Keratinocyte (primary cell): Measurements from ENCODE around the gene SFXN4. TPM values are rescaled to one million over a fixed set of nuclear protein-coding genes. Genes with fewer than 3 reads are reported as not detected.

Experiments used
- DNase-seq: peaks from one replicate; pipeline ENCODE4 v3.0.0-alpha.2; 2011; ENCODE audit warnings: low read depth, missing footprints, low spot score
- FAIRE-seq: peaks from 2 replicates; lab custom pipeline; 2011; peaks lifted over from hg19 to GRCh38; lab: Jason Lieb, UNC
- H2AFZ ChIP-seq: 2 replicates; pipeline ENCODE4 v1.6.0; 2012; ENCODE audit warnings: low read length, control low read depth, inconsistent platforms; ENCODE audit not compliant: control insufficient read depth
- H3K27ac ChIP-seq: 2 replicates; pipeline ENCODE4 v1.5.1; 2011; ENCODE audit warnings: low read length; ENCODE audit not compliant: control insufficient read depth, insufficient read depth
- H3K27me3 ChIP-seq: 3 replicates; pipeline ENCODE4 v1.6.0; 2011; ENCODE audit warnings: low read length; ENCODE audit not compliant: control insufficient read depth, insufficient read depth; ENCODE audit errors: extremely low read depth
- H3K36me3 ChIP-seq, 2 experiments: 2 replicates in 1 of 2; 3 replicates in 1 of 2; pipeline ENCODE4 v1.5.1; 2011; ENCODE audit warnings: low read length in 2 of 2, mild to moderate bottlenecking in 1 of 2; ENCODE audit not compliant: control insufficient read depth in 2 of 2, insufficient read depth in 2 of 2; ENCODE audit errors: extremely low read depth in 1 of 2
- H3K4me1 ChIP-seq: 3 replicates; pipeline ENCODE4 v1.5.1; 2011; ENCODE audit warnings: low read length; ENCODE audit not compliant: control insufficient read depth, insufficient read depth; ENCODE audit errors: extremely low read depth
- H3K4me2 ChIP-seq: 3 replicates; pipeline ENCODE4 v1.6.0; 2011; ENCODE audit warnings: low read depth, low read length; ENCODE audit not compliant: control insufficient read depth, insufficient read depth; ENCODE audit errors: extremely low read depth
- H3K4me3 ChIP-seq, 3 experiments: fragments of 200-600 bp in 1 of 3; sonication (generic) in 1 of 3; 2 replicates in 2 of 3; 3 replicates in 1 of 3; pipeline ENCODE4 v1.5.1; 2011 to 2016; ENCODE audit warnings: low read length in 3 of 3, mild to moderate bottlenecking in 3 of 3, control low read depth in 2 of 3, inconsistent platforms in 1 of 3, low read depth in 1 of 3, mixed read lengths in 1 of 3, mixed run types in 1 of 3, moderate library complexity in 1 of 3; ENCODE audit not compliant: control insufficient read depth in 2 of 3, insufficient read depth in 2 of 3; ENCODE audit errors: extremely low read depth in 1 of 3
- H3K79me2 ChIP-seq: 2 replicates; pipeline ENCODE4 v1.6.0; 2012; ENCODE audit warnings: low read length; ENCODE audit not compliant: control insufficient read depth, insufficient read depth
- H3K9ac ChIP-seq: 3 replicates; pipeline ENCODE4 v1.6.0; 2011; ENCODE audit warnings: low read length; ENCODE audit not compliant: control insufficient read depth, insufficient read depth; ENCODE audit errors: extremely low read depth
- H3K9me1 ChIP-seq: 3 replicates; pipeline ENCODE4 v1.6.0; 2011; ENCODE audit warnings: low read length; ENCODE audit not compliant: control insufficient read depth, insufficient read depth; ENCODE audit errors: extremely low read depth
- H3K9me3 ChIP-seq: 2 replicates; pipeline ENCODE4 v1.5.1; 2012; ENCODE audit warnings: low read depth, low read length; ENCODE audit not compliant: control insufficient read depth
- H4K20me1 ChIP-seq: 3 replicates; pipeline ENCODE4 v1.6.0; 2011; ENCODE audit warnings: low read length; ENCODE audit not compliant: control insufficient read depth, insufficient read depth; ENCODE audit errors: extremely low read depth
- EZH2 ChIP-seq: IDR thresholded peaks from one replicate; pipeline ENCODE4 v1.6.1; 2012; ENCODE audit warnings: inconsistent platforms, mild to moderate bottlenecking, low read length, moderate library complexity
- dilution Hi-C: fragments of 300-500 bp; cut with MboI; formaldehyde crosslinking; loops from one replicate; pipeline ENCODE4 v1.7.0; 2020; ENCODE audit warnings: low sequenced_read_pairs; ENCODE audit not compliant: extremely low pct_ligation_motif_present
- polyA plus RNA-seq, 5 experiments: library from polyadenylated mRNA; depleted of rRNA in 3 of 5; stranded (reverse) in 3 of 5; stranded (forward) in 1 of 5; unstranded in 1 of 5; fragments of >200 nt; gene quantifications; 1 replicate in 1 of 5; 2 replicates in 3 of 5; 3 replicates in 1 of 5; pipeline versions ENCODE4 v1.2.1 to v1.2.3, GENCODE V29; 2011 to 2012; ENCODE audit warnings: missing spikeins in 2 of 5, low read depth in 1 of 5, low replicate concordance in 1 of 5
- TF ChIP-seq, protein P1 (sequence below), 3 experiments: IDR thresholded peaks in 1 of 3; conservative IDR thresholded peaks in 1 of 3; optimal IDR thresholded peaks in 1 of 3; 2 replicates in 2 of 3; 3 replicates in 1 of 3; pipeline versions ENCODE3 to v1.5.1; 2011; ENCODE audit warnings: low read length in 3 of 3, mild to moderate bottlenecking in 3 of 3, moderate library complexity in 2 of 3, control low read depth in 1 of 3, inconsistent platforms in 1 of 3; ENCODE audit not compliant: insufficient read depth in 2 of 3; ENCODE audit errors: extremely low read depth in 1 of 3

SFXN4 gene
- polyA plus RNA-seq, 1 donor (not counting 4 experiments of a cell fraction or from before 2014, with no cell fraction given): 27.6 TPM

DNA sequence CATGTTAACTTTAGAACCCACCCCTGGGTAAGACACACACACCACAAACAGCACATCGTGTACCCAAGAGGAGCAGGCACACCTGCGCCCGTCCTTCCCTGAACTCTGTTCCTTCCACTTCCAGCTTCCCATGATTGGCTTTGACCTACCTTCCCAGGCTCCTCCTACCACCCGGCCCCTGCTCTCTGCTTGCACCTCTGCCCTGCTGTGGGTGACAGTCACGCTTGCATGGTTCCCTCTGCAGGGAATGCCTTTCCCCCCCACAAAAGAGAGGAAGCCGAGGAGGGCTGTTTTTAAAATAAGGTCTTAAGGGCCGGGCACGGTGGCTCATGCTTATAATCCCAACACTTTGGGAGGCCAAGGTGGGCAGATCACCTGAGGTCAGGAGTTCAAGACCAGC is 16.4 kb downstream of the SFXN4 start:
- TF ChIP-seq, protein P1, sequence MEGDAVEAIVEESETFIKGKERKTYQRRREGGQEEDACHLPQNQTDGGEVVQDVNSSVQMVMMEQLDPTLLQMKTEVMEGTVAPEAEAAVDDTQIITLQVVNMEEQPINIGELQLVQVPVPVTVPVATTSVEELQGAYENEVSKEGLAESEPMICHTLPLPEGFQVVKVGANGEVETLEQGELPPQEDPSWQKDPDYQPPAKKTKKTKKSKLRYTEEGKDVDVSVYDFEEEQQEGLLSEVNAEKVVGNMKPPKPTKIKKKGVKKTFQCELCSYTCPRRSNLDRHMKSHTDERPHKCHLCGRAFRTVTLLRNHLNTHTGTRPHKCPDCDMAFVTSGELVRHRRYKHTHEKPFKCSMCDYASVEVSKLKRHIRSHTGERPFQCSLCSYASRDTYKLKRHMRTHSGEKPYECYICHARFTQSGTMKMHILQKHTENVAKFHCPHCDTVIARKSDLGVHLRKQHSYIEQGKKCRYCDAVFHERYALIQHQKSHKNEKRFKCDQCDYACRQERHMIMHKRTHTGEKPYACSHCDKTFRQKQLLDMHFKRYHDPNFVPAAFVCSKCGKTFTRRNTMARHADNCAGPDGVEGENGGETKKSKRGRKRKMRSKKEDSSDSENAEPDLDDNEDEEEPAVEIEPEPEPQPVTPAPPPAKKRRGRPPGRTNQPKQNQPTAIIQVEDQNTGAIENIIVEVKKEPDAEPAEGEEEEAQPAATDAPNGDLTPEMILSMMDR (optimal IDR thresholded peaks at IDR 0.05 in 1 of 3, IDR thresholded peaks at IDR 0.05 in 1 of 3, conservative IDR thresholded peaks at IDR 0.05 in 1 of 3; ENCODE audit: extremely low read depth in 1 of 3, insufficient read depth in 2 of 3, low read length in 3 of 3): no peak
- TF ChIP-seq EZH2: no peak
- H3K9me3 ChIP-seq: no peaks in the 10 kb centered on the region
- no peaks in the 10 kb centered on the region for H3K4me1 ChIP-seq
- H3K4me3 ChIP-seq: no peak overlapping the region
- DNase-seq (no peak), FAIRE-seq (no peak)
- no peak overlapping the region for H3K4me2 ChIP-seq
- H3K9ac ChIP-seq: no peak overlapping the region
- no peaks in the 10 kb centered on the region for H3K79me2 ChIP-seq
- no peaks in the 10 kb centered on the region for H3K27me3 ChIP-seq
- no peaks in the 10 kb centered on the region for H4K20me1 ChIP-seq
- H3K9me1 ChIP-seq: peaks cover 2% of the 10 kb centered on the region
- no peak overlapping the region for H3K27ac ChIP-seq
- peaks cover 11 to 27% of the 10 kb centered on the region in 2 experiments for H3K36me3 ChIP-seq
- dilution Hi-C loops: no loop called here
- no peak overlapping the region for H2AFZ ChIP-seq

GRCh38 chr10:119143657-119144056 is 21.9 kb downstream of the SFXN4 start:
- no peak for DNase-seq
- FAIRE-seq: no peak
- no peaks in the 10 kb centered on the region for H3K9me3 ChIP-seq
- no peak overlapping the region for H3K4me2 ChIP-seq
- H4K20me1 ChIP-seq: no peaks in the 10 kb centered on the region
- no peaks in the 10 kb centered on the region for H3K79me2 ChIP-seq
- peaks cover 13 to 18% of the 10 kb centered on the region in 2 experiments for H3K36me3 ChIP-seq
- H2AFZ ChIP-seq: no peak overlapping the region
- no peak overlapping the region for H3K27ac ChIP-seq
- H3K27me3 ChIP-seq: no peaks in the 10 kb centered on the region
- no peaks in the 10 kb centered on the region for H3K4me1 ChIP-seq
- TF ChIP-seq, protein P1 (optimal IDR thresholded peaks at IDR 0.05 in 1 of 3, IDR thresholded peaks at IDR 0.05 in 1 of 3, conservative IDR thresholded peaks at IDR 0.05 in 1 of 3; ENCODE audit: extremely low read depth in 1 of 3, insufficient read depth in 2 of 3, low read length in 3 of 3): no peak
- no peak for TF ChIP-seq EZH2
- no peak overlapping the region for H3K4me3 ChIP-seq
- H3K9ac ChIP-seq: no peak overlapping the region
- peaks cover 2% of the 10 kb centered on the region for H3K9me1 ChIP-seq
- dilution Hi-C loops: no loop called here
